GM10266 (cell line): ENCODE data around the gene UGGT2.

Source experiments
- DNase-seq: peaks from one replicate; pipeline ENCODE4 v3.0.0; 2012; ENCODE audit errors: extremely low spot score
- CTCF ChIP-seq: IDR thresholded peaks from 2 replicates; pipeline ENCODE4 v1.5.1; 2012; ENCODE audit warnings: mild to moderate bottlenecking, low read depth; ENCODE audit not compliant: control insufficient read depth, insufficient read depth; ENCODE audit errors: missing control alignments

Gene UGGT2

GRCh38 chr13:95754069-95754468 lies 299.1 kb downstream of the UGGT2 start:
- no peak for TF ChIP-seq CTCF
- no peak for DNase-seq

- no peak for DNase-seq
- no peak for TF ChIP-seq CTCF
Measured at GRCh38 chr13:95752677-95753076, 300.5 kb downstream of the UGGT2 start.
